Measurements from ENCODE around the gene DUSP19. TPM values are rescaled to one million over a fixed set of nuclear protein-coding genes. Genes with fewer than 3 reads are reported as not detected.

The DUSP19 gene
- total and polyA plus RNA-seq, 2 of the 8 experiments (the other 6 are each of a cell fraction or from before 2014, with no cell fraction given), result 0.73 to 2.3 TPM

- Histone ChIP-seq H2BK15ac (ENCODE audit: low read length) (no peak overlapping the region), H3K23me2 (ENCODE audit: low read depth, low read length) (peaks cover 6% of the 10 kb centered on the region; the same call in 1 of the 2 replicates), H2AK5ac (ENCODE audit: low read depth, low read length) (no peak overlapping the region), H3K27me3 (replicated peaks in 1 of 4; ENCODE audit: control insufficient read depth in 3 of 4, extremely low read depth in 1 of 4, insufficient read depth in 3 of 4, low read length in 3 of 4) (no peaks in the 10 kb centered on the region), H3K56ac (replicated peaks; ENCODE audit: insufficient read length, low read depth, low read length) (no peak overlapping the region), H4K8ac (ENCODE audit: extremely low read depth, insufficient read depth, low read length) (no peak overlapping the region), H3K36me3 (ENCODE audit: control insufficient read depth in 2 of 4, insufficient read depth in 4 of 4, low read length in 3 of 4) (no peaks in the 10 kb centered on the region), H3K4ac (replicated peaks; ENCODE audit: insufficient read length, low read depth, low read length) (no peak overlapping the region), H3K14ac (ENCODE audit: insufficient read length) (no peak overlapping the region), H2BK20ac (ENCODE audit: low read length) (no peak overlapping the region), H4K20me1 (replicated peaks in 1 of 2; ENCODE audit: control insufficient read depth in 1 of 2, insufficient read depth in 2 of 2, low read length in 2 of 2) (peaks cover 4 to 9% of the 10 kb centered on the region in 2 experiments), H3K23ac (ENCODE audit: insufficient read length) (no peak overlapping the region), H3K9me3 (ENCODE audit: insufficient read depth in 2 of 2, low read depth in 1 of 2, low read length in 1 of 2) (no peaks in the 10 kb centered on the region), H3K9ac (replicated peaks in 1 of 4; ENCODE audit: extremely low read depth in 1 of 4, low read depth in 3 of 4, low read length in 3 of 4) (no peak overlapping the region), H2AFZ (ENCODE audit: low read length) (no peak overlapping the region), H2BK12ac (ENCODE audit: low read depth, low read length) (no peak overlapping the region), H4K5ac (ENCODE audit: insufficient read length, low read depth, low read length) (no peak overlapping the region), H3K27ac (ENCODE audit: low read depth, low read length) (no peak overlapping the region), H3K79me2 (ENCODE audit: control insufficient read depth in 1 of 2, insufficient read depth in 2 of 2, low read length in 2 of 2) (peaks cover 34 to 72% of the 10 kb centered on the region in 2 experiments), H2BK120ac (replicated peaks; ENCODE audit: low read depth, low read length) (no peak overlapping the region), H3K4me1 (replicated peaks in 1 of 4; ENCODE audit: control insufficient read depth in 3 of 4, insufficient read depth in 4 of 4, low read length in 3 of 4) (peaks cover 0 to 3% (median 1%) of the 10 kb centered on the region in 4 experiments; a peak in 3 of 7 replicates), H4K91ac (replicated peaks; ENCODE audit: insufficient read length, low read length) (no peak overlapping the region), H3K4me2 (ENCODE audit: insufficient read depth in 1 of 2, low read depth in 2 of 2, low read length in 2 of 2) (peak overlapping the region; percentile 68 to 74), H2BK5ac (ENCODE audit: low read depth, low read length) (no peak overlapping the region), H3K79me1 (ENCODE audit: low read depth, low read length) (no peaks in the 10 kb centered on the region), H3K4me3 (ENCODE audit: extremely low read depth in 1 of 4, insufficient read depth in 2 of 4, low read depth in 3 of 4, low read length in 4 of 4) (peak overlapping the region in 3 of 4 experiments; percentile 86 to 96 (median 95); a peak in 5 of 8 replicates), H3K18ac (ENCODE audit: extremely low read depth, low read length) (no peak overlapping the region)
- FAIRE-seq, result no peak
- no peak for DNase-seq (ENCODE audit: low read depth in 1 of 2, low spot score in 2 of 2)
- POLR2A ChIA-PET (ENCODE audit: partially characterized antibody), result no interaction called here
- TF ChIP-seq CTBP2 (IDR thresholded peaks at IDR 0.05; ENCODE audit: borderline replicate concordance, insufficient read depth, insufficient read length, low read length) (no peak), RXRA (IDR thresholded peaks at IDR 0.05; ENCODE audit: insufficient read depth, low read depth, low read length) (no peak), FOSL1 (IDR thresholded peaks at IDR 0.05; ENCODE audit: insufficient read depth, low read depth, low read length) (no peak), JUND (IDR thresholded peaks at IDR 0.05; ENCODE audit: low read length) (no peak), KDM4A (IDR thresholded peaks at IDR 0.05; ENCODE audit: low read depth, low read length, severe bottlenecking) (no peak), ASH2L (IDR thresholded peaks at IDR 0.05; ENCODE audit: low read length) (no peak), PHF8 (conservative IDR thresholded peaks at IDR 0.05; ENCODE audit: low read depth, low read length) (no peak)
- CTCF ChIA-PET (ENCODE audit: partially characterized antibody), result interaction anchor here (0.6 kb wide), 1 partner anchor 188 kb away, joined by 4 read pairs; no protein-coding TSS in a partner anchor
- WGBS, 2 experiments (ENCODE audit: extremely low coverage in 1 of 2, insufficient coverage in 1 of 2, insufficient read length in 1 of 2, insufficient replicate concordance in 2 of 2, low coverage in 1 of 2, low lambda C conversion rate in 2 of 2, missing lambda C conversion rate in 1 of 2), result 50% methylated on average over 2 of the region's 2 CpGs; no CpG with 5 or more reads in 1 of the 2 experiments
Measured at GRCh38 chr2:183035298-183035953, 43.1 kb upstream of the DUSP19 start.
